ENCODE measurements around the gene ARHGEF38. TPM values are rescaled to one million over a fixed set of nuclear protein-coding genes. Genes with fewer than 3 reads are reported as not detected.
A peak's percentile ranks its signal among the peaks of the same experiment; 100 is the strongest.

ARHGEF38 gene
- polyA plus RNA-seq, 1 of the 3 experiments (the other 2 are of a cell fraction) = 0.02 TPM

DNA sequence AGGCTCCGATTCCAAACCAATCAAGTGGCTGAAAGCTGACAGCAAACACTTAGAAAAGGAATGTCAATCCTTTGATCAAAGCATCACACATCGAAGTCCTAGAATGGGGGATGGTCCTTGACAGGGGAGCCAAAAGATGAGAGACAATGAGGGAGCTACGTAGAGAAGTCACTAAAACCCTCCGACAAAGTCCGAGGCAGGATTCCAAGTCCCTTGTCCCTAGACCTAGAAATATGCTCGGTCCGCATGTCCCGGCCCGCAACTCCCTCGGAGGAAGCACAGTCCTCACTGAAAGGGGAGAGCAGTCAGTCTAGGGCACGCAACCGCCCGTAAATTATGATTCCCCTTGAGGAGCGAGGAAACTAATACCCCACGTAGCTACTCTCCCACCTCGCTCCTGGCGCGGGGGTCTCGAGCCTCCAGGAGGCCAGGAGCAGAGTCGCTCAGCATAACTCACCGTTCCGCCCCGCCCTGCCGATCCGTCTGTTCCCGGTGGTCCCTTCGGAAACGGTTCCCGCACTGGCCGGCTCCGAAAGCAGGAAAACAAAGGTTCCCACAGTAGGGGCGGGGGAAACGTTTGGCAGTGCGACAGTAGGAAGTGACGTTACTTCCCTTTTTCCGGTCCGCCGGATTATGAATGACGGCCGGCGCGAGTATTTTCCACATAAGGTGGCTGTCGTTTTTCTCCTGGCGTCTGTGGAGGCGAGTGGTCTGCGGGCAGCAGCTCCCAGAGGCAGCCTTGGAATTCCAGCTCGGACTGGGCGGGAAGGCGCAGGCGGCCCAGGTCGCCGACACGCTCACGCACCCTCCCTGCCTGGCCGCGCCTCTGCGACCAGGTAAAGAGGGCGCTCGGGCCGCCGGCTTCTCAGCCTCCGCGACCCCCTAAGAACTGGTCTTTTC lies 156.0 kb downstream of the ARHGEF38 start, which contains the start of the genes GSTCD and INTS12 (continued):
- TF ChIP-seq, protein P1, sequence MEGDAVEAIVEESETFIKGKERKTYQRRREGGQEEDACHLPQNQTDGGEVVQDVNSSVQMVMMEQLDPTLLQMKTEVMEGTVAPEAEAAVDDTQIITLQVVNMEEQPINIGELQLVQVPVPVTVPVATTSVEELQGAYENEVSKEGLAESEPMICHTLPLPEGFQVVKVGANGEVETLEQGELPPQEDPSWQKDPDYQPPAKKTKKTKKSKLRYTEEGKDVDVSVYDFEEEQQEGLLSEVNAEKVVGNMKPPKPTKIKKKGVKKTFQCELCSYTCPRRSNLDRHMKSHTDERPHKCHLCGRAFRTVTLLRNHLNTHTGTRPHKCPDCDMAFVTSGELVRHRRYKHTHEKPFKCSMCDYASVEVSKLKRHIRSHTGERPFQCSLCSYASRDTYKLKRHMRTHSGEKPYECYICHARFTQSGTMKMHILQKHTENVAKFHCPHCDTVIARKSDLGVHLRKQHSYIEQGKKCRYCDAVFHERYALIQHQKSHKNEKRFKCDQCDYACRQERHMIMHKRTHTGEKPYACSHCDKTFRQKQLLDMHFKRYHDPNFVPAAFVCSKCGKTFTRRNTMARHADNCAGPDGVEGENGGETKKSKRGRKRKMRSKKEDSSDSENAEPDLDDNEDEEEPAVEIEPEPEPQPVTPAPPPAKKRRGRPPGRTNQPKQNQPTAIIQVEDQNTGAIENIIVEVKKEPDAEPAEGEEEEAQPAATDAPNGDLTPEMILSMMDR (IDR thresholded peaks at IDR 0.05) = no peak
- TF ChIP-seq FOSL2 (IDR thresholded peaks at IDR 0.05; ENCODE audit: borderline replicate concordance, low read depth) (no peak; the same call in 1 of the 2 replicates), MXI1 (IDR thresholded peaks at IDR 0.05; ENCODE audit: low read depth, low read length) (peak; percentile 71), RCOR1 (IDR thresholded peaks at IDR 0.05; ENCODE audit: low read length) (peak; percentile 86), CHD2 (IDR thresholded peaks at IDR 0.05; ENCODE audit: low read length, partially characterized antibody) (peak; percentile 95), GATA2 (CRISPR knock-in tag; IDR thresholded peaks at IDR 0.05) (peak; percentile 28; the same call in 1 of the 2 replicates), EP300 (IDR thresholded peaks at IDR 0.05; ENCODE audit: borderline replicate concordance in 1 of 2, low read depth in 1 of 2, low read length in 1 of 2) (peak; percentile 54 to 66; a peak in 2 of 4 replicates), POLR2AphosphoS5 (IDR thresholded peaks at IDR 0.05; ENCODE audit: low read depth, low read length) (peak; percentile 96), MAX (IDR thresholded peaks at IDR 0.05; ENCODE audit: low read depth) (peak; percentile 91; the same call in 1 of the 2 replicates)
- TF ChIP-seq, protein P2, sequence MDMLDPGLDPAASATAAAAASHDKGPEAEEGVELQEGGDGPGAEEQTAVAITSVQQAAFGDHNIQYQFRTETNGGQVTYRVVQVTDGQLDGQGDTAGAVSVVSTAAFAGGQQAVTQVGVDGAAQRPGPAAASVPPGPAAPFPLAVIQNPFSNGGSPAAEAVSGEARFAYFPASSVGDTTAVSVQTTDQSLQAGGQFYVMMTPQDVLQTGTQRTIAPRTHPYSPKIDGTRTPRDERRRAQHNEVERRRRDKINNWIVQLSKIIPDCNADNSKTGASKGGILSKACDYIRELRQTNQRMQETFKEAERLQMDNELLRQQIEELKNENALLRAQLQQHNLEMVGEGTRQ (IDR thresholded peaks at IDR 0.05; ENCODE audit: borderline replicate concordance, low read depth, low read length) = 0 out of 2 replicates have a peak, but pooled peaks have one; percentile 18

GRCh38 chr4:105709081-105709450 lies 156.6 kb downstream of the ARHGEF38 start:
- peaks cover 27% of the 10 kb centered on the region for H3F3A ChIP-seq (replicated peaks; ENCODE audit: insufficient read depth)
- peak overlapping the region; percentile 73 to 97 for H3K4me3 ChIP-seq (ENCODE audit: low read depth in 2 of 2, low read length in 1 of 2)
- CTCF ChIA-PET = interaction anchor here (0.7 to 1.0 kb wide), 3 partner anchors 188 to 620 kb away, joined by 3 read pairs; no protein-coding TSS in a partner anchor
- H3K9me2 ChIP-seq = no peaks in the 10 kb centered on the region
- POLR2A ChIA-PET = no interaction called here
- H3K4me2 ChIP-seq = peak overlapping the region; percentile 80
- 0% methylated on average over 10 of the region's 11 CpGs for WGBS (ENCODE audit: low lambda C conversion rate)
- no peaks in the 10 kb centered on the region for H3K9me3 ChIP-seq
- peaks cover 83% of the 10 kb centered on the region for H3K79me2 ChIP-seq (ENCODE audit: insufficient read depth)
- H2AFZ ChIP-seq (ENCODE audit: low read depth) = peak overlapping the region; percentile 90
- no peaks in the 10 kb centered on the region for H3K27me3 ChIP-seq (ENCODE audit: insufficient read depth)
- peak overlapping the region; percentile 76 for H3K9ac ChIP-seq
- peak overlapping the region; percentile 81 to 86 for H3K27ac ChIP-seq (ENCODE audit: low read depth in 2 of 2, low read length in 1 of 2)
- no peaks in the 10 kb centered on the region for H4K20me1 ChIP-seq (ENCODE audit: insufficient read depth)
- H3K36me3 ChIP-seq (replicated peaks in 1 of 2; ENCODE audit: control insufficient read depth in 1 of 2, insufficient read depth in 2 of 2, low read length in 1 of 2) = peaks cover 2 to 8% of the 10 kb centered on the region in 2 experiments
- no peak for DNase-seq
- H3K4me1 ChIP-seq (ENCODE audit: control insufficient read depth in 1 of 2, insufficient read depth in 2 of 2, low read depth in 1 of 2, low read length in 1 of 2) = peaks cover 12 to 20% of the 10 kb centered on the region in 2 experiments; a peak in 2 of 4 replicates
- TF ChIP-seq GABPA (IDR thresholded peaks at IDR 0.05; ENCODE audit: low read depth) (no peak), TCF12 (IDR thresholded peaks at IDR 0.05) (no peak), TEAD4 (IDR thresholded peaks at IDR 0.05; ENCODE audit: borderline replicate concordance, insufficient read depth) (no peak), FOSL2 (IDR thresholded peaks at IDR 0.05; ENCODE audit: borderline replicate concordance, low read depth) (no peak), EZH2phosphoT487 (IDR thresholded peaks at IDR 0.05; ENCODE audit: borderline replicate concordance, low read depth) (no peak)
- TF ChIP-seq, protein P3, sequence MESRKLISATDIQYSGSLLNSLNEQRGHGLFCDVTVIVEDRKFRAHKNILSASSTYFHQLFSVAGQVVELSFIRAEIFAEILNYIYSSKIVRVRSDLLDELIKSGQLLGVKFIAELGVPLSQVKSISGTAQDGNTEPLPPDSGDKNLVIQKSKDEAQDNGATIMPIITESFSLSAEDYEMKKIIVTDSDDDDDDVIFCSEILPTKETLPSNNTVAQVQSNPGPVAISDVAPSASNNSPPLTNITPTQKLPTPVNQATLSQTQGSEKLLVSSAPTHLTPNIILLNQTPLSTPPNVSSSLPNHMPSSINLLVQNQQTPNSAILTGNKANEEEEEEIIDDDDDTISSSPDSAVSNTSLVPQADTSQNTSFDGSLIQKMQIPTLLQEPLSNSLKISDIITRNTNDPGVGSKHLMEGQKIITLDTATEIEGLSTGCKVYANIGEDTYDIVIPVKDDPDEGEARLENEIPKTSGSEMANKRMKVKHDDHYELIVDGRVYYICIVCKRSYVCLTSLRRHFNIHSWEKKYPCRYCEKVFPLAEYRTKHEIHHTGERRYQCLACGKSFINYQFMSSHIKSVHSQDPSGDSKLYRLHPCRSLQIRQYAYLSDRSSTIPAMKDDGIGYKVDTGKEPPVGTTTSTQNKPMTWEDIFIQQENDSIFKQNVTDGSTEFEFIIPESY (IDR thresholded peaks at IDR 0.05; ENCODE audit: borderline replicate concordance, low read depth) = no peak
- TF ChIP-seq, protein P4, sequence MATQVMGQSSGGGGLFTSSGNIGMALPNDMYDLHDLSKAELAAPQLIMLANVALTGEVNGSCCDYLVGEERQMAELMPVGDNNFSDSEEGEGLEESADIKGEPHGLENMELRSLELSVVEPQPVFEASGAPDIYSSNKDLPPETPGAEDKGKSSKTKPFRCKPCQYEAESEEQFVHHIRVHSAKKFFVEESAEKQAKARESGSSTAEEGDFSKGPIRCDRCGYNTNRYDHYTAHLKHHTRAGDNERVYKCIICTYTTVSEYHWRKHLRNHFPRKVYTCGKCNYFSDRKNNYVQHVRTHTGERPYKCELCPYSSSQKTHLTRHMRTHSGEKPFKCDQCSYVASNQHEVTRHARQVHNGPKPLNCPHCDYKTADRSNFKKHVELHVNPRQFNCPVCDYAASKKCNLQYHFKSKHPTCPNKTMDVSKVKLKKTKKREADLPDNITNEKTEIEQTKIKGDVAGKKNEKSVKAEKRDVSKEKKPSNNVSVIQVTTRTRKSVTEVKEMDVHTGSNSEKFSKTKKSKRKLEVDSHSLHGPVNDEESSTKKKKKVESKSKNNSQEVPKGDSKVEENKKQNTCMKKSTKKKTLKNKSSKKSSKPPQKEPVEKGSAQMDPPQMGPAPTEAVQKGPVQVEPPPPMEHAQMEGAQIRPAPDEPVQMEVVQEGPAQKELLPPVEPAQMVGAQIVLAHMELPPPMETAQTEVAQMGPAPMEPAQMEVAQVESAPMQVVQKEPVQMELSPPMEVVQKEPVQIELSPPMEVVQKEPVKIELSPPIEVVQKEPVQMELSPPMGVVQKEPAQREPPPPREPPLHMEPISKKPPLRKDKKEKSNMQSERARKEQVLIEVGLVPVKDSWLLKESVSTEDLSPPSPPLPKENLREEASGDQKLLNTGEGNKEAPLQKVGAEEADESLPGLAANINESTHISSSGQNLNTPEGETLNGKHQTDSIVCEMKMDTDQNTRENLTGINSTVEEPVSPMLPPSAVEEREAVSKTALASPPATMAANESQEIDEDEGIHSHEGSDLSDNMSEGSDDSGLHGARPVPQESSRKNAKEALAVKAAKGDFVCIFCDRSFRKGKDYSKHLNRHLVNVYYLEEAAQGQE (IDR thresholded peaks at IDR 0.05; ENCODE audit: low read depth, low read length) = no peak
- TF ChIP-seq, protein P1 (IDR thresholded peaks at IDR 0.05) = no peak
